ENCODE measurements around the gene NOS2.

The NOS2 gene

DNA sequence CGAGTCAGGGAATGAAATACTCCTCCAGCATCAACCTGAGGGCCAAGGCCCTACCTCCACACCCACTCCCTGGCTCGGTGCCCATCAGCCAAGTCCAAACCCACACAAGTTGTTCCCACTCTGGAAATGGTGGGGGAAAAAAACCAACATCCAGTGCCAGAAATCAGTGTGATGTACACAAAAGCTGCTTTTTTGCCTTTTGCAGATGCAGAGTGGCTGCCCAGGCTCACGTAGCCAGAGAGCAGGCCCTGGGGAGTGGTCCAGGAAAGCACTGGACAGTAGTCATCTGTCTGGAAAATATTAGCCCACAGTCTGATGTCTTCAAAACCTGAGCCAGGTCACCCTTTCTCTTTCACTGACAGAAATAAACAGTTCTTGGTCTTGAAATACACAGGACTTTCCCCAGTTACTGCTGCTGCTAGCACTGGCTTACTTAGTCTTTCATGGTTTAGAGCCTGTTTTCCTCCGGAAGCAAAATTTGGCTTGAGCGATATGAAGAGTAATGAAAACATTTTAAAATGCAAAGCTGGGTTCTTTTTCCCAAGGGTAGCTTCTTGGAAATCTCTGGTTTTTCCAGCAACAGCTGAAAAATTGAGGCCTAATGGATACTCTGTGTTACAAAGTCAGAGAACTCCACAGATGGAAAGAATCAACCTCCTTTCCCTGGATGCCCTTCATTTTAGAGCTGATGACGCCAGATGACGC lies 18.2 kb upstream of the NOS2 start:
- no peak for DNase-seq

DNA sequence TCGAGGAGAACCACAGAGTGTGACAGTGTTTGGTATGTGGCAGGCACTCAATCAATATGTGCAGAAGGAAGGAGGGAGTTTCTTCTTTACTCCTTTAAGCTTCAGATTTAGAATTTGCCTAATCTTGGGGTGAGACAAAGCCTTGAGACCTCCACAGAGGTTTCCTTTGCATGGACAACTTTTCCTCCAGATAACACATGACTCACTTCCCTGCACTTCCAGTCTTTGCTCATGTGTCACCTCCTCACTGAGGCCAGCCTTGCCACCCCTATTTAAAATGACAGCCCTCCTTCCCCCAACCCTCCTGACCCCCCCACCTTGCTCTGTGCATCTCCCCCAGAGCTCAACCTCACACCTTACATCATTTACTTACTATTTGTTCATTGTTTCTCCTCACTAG lies 17.4 kb upstream of the NOS2 start:
- no peak for DNase-seq

DNA sequence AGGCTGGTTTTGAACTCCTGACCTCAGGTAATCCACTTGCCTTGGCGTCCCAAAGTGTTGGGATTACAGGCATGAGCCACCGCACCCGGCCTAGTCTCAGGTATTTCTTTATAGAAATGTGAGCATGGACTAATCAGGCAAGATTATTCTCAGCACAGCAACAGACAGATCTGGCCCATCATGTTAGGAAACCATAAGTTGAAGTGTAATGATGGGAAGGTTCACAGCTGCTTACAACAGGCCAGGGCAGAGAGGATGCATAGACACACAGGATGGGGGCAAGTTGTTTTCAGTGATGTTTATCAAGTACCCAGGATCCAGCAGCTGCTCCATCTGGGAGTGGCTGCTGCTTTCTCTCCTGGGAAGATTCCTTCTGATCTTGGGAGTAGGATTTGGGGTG lies 16.6 kb upstream of the NOS2 start:
- no peak for DNase-seq

DNA sequence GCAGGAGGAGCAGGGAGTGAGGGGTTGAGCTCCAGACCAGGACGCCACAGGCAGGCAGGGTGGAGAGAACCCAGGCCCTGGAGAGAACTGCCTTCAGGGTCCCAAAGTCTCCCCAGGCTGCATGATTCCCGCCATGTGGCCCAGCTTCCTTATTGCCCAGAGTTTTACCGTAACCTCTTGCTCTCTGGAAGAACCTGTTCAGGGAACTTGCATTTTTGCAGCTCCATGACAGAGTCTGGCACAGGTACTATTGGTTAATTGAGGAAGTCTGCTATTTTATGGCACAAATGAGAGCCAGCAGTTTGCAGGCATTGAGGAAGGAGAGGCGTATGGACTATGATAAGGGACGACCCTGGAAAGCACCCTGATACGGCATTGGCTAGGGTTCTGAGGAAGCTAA lies 11.6 kb upstream of the NOS2 start:
- no peak for DNase-seq

DNA sequence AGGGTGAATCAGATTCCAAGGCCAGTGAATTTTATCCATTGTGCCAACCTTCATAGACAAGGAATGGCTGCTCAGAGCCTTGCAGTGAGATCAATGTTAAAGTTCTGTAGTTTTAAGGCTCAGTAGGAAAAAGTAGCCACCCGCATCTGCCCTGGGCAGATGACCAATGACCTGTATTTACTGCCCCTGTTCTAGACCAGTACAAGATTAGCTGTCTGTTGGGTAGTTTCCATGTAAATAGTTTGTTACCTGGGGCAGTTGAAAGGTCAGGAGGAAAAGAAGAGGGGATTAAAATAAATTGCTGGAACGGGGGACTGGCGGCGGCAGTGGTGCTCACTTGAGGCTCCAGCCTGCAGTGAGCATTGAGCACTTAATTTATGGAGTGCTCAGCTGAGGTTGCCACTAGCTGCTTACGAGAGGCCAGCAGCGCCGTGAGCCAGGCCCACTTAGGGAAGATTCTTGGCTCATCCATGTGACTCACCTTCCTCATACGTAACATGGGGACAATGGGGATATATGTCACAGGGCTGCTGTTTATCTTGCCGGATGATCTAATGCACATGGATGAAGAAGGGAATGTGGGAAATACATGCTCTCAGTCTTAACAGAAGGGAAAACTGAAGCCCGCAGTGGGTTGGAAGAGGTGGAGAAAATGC lies 10.7 kb upstream of the NOS2 start:
- no peak for DNase-seq

DNA sequence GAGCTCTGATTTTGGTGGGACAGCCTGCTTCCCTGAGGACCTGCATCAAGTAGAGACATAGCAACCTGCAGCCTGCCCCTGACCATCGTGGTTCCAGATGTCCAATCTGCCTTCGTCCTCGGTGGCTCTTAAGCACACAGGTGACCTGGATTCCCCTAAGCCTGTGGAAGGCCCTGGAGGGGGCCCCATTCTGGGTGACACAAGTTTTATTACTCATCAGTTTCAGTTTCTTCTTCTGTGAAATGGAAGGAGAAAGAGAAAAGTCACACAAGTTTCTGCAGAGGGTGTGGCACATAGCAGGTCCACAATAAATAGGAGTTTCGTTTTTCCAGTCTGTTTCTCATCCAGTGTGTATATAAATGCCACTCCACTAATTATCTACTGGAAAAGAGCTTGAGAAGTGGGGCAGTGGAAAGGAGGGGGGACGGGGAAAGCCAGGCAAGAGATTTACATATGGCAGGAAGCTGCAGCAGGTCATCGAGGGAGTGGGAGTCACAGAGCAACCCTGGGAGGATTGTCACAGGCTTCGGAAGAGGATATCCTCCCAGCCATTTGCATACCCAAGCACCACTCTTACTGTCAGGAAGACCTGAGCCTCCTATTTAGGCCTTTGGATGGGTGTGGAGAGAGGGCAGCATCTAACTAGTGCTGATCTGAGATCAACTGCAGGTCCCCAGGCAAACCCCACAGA lies 10.0 kb upstream of the NOS2 start:
- no peak for DNase-seq

DNA sequence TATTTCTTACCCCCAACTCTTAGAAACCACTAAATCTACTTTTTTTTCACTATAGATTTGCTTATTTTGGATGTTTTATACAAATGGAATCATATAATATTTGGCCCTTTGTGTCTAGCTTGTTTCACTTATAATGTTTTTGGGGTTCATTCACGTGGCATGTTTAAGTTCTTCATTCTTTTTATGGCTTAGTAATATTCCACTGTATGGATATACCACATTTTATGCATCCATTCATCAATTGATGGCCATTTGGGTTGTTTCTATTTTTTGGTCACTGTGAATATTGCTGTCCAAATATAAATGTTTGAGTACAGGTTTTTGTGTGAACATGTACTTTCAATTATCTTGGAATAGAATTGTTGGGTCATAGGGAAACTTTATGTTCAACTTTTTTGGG lies 9.2 kb upstream of the NOS2 start:
- DNase-seq: no peak

DNA sequence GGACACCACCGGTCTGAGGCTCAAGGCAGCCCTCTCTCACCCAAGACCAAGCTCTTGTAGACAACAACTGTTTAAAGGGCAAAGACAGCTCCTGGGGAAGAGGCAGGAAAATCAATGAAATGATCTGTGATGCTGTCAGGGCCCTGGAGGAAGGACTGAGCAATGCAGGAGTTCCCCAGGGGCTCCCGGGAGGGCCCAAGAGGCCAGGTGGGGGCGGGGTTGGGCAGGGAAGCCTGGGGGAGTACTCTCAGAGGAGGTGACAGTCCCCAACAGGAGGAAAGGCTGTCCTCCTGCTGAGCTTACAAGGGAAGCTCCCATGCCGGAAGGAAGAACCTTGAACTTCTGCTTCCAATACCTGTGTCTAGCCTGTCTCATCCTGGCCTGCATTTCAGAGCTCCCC lies 8.3 kb upstream of the NOS2 start:
- no peak for DNase-seq

DNA sequence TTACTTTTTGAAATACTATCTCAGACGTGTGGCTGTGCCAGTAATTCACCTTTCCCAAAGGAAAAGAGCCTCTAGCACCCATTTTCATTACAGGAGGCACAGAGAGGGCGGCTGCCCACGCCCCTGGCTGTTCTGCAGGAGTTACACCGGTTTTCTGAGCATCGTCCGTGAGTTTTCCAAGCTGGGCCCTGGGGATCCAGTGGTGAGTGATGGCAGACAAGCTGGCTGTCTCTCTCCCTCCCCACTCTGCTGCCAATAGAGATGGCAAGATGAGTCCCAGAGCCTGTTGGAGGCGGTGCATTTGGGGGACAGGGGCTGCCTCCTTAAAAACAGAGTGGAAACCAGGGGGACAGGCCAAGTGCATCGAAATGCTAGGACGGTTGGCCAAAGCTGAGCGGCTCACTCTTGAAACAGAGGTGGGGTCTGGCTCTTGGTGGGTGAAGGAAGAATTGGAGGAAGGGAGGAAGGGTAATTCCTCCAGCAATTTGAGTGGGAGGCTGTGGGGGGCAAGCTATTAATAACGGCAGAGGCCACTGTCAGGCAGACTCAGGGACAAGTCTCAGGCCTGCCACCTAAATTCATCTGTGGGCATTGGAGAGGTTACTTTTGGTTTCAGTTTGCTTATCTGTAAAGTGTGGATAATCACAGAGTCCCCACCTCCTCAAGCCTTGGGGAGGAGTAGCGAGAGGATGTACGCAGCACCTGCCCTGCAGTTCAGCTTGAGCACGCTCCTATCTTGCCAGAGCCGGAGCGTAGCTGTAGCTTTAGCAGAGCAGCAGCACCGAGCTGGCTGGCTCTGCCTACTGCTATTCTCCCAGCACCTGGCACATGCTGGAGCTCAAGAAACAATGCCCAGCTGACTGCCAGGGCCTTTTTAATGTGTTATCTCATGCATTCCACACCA lies 7.5 kb upstream of the NOS2 start:
- DNase-seq: peak; percentile 36

DNA sequence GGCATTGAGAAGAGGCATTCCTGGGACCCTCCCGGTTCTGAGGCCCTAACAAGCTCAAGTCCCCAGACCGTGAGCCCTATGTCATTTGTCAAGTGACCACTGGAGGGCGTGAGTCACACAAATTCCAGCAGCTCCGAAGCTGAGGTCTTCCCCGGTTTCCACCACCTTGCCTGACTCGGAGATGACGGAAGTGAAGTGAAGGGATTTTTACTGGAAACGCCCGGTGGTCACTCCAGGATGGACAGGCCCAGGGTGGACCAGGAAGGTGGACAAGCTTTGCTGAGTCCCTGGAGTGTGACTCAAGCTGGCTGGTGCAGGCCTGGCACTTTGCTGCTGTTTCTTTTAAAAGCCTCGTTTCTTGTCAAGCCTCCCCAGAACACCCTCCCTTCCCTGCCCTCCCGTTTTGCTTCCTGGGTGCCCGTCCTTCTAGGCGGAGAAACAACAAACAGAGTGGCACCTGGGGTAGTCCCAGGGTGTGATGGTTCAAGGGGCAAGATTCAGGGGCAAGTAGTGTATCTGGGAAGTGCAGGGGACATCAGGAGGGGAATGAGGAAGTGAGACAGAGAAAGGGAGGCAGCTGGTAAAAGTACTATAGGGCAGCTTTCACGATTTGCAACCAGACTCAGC lies 5.3 kb upstream of the NOS2 start:
- peak; percentile 79 for DNase-seq

DNA sequence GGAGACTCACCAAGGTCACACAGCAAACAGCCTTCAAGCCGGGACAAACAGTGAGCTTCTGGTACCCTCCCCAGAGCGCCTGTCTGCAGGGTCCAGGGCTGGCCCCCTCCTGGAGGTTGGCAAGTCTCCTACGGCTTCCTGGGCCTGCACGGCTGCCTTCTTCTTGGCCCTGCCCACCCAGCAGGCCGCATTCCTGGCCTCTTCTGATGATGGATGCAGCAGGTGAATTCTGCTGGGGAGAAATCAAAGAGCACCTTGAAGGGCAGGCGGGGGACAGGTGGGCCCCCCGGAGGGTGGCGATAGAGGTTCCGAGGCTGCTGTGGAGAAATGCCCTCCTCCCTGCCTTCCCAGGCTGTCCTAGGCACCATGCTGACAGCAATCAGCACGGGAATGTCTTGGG lies 3.8 kb upstream of the NOS2 start:
- DNase-seq: no peak

DNA sequence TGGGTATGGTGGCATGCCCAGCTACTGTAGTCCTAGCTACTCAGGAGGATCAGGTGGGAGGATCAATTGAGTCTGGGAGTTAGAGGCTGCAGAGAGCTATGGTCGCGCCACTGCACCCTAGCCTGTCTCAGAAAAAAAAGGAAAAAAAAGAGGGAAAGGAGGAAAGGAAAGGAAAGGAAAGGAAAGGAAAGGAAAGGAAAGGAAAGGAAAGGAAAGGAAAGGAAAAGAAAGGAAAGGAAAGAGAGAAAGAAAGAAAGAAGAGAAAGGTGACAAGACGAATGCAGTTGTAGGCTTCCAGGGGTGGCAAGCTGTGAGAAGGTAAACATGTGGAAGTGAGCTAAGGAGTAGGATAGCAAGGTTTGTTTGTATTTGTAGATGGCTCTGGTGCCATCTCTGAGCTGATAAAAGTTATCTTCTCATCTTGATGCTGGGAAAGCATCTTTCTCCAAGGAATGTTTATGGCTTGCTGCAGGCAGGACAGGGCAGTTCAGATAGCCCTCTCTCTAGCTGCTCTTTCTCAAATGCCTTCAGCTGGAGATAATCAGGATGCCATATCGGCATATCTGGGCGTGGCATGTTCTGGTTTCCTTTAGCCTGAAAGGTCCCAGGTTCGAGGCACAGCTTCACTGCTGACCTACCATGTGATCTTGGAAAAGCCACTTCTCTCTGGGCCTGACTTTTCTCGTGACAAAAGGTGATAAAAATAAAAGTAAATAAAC lies 2.8 kb upstream of the NOS2 start:
- no peak for DNase-seq

DNA sequence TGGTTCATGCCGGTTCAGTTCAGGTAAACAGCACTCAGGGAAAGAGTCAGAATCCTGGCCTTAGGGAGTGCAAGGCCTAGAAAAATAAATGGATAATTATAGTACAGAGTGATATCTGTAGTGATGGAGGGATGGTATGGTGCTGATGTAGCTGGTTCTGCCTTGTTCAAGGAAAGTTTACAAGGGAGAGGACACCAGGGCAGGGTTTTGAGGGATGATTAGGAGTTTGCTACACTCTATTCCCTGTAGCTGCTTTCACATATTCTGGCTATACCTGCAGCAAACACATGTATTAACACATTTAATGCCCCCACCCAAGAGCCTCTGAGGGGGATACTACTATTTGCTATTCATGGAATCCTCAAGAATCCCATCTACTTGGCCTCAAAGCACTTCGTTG lies 1.7 kb upstream of the NOS2 start:
- DNase-seq: no peak

DNA sequence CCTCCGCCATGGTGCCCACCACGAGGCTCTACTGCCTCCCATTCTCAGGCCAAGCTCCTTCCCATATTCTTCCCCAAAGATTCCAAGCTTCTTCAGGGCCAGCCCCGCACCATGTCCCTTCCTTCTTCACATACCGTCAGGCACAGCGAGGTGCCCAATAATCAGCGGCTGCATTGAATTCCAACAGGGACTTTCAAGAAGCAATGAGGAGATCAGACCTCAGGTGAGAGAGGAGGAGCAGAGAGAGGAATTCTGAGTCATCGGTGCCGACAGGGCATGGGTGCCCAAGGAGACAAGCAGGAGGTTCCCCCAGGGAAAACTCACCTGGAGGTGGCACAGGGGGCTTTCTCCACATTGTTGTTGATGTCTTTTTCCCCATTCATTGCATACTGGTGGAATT lies 2.0 kb downstream of the NOS2 start:
- no peak for DNase-seq

DNA sequence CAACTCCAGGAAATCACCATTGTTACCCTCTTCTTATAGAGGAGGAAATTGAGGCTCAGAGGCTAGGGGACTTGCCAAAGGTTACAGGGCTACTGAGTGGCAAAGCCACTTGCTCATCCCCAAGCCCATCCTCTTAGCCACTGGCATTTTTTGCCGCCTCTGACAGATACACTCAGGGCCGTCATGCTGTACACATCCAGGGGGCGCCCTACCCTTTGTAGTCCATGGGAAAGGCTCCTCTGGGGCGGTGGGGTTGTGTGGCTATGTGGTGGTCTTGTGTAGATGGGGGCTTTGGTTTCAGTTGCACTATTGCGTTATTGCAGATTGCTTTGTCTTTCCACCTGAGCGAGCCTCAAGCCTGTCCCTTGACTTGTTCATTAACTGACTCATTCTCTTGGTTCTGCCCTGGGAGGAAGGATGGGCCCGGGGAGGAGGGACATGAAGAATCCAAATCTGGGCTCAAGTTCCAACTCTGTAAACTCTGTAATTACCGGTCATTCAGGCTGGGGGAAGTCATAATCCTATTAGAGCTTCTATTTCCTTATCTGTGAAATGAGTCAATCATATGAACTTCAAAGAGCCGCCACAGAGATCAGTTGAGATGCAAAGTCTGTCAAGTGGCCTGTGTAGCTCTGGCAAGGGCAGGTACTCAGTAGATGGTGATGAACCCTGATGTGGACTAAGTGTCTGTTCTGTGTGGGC lies 2.8 kb downstream of the NOS2 start:
- DNase-seq: no peak

DNA sequence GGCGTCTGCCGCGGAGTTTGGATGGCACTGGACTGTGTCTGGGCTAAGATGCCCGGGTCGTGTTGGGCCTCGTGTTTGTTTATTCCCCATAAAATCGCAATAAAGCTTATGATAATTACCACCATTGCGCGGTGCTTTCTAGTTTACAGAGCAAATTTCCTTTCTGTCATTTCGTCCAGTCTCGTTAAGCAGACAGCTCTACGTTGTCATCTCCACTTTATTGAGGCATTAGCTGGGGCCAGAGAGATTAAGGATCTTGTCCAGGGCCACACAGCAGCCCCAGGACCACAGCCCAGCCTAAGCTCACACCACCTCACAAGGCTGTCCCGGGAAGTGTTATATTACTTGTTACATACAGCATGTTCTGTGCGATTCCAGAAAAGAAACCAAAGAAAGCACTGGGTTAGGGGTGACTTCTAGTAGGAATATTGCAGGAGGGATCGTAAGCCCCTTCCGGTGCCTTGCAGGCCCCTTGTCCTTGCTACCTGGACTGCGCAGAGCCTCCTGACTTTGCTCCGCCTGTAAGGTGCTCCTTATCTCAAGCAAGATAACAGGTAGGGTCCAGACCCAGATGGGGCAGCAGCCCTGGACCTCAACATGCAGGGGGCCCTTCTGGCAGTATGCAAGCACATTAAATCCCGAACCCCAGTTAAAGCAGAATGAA lies 6.3 kb downstream of the NOS2 start:
- no peak for DNase-seq

DNA sequence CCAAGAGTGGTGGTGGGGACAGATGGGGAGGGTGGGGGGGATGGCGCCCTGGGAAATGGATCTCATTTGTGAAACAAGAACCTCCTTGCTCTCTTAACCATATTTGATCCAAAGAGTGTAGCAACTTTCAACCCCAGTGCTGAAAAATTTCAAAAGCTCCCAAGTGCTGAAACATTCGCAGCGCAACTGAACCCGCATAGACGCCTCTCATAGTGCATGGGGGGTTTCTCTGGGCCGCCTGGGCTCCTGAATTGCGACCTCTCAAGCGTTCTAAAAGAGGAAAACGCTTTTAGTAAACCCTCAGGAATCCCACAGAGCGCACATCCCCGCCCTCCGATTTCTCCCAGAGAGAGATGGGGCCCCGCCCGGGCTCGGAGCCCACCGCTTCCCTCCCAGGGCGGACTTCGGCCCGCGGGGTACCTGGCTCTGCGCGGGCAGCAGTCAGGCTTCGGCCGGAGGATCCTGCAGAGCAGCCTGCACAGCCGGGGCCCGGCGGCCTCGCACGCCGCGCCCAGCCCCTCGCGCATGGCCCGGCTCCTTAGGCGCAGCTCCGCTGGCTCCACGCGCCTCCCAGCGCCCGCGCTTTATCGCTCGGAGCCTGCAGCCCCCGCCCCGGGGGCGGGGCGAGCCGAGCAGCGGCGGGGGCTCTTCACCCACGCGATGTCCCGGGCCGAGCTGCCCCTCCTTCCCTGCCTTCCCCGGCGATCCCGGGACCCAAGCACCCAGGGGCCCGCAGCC lies 7.0 kb downstream of the NOS2 start:
- DNase-seq: peak; percentile 11

DNA sequence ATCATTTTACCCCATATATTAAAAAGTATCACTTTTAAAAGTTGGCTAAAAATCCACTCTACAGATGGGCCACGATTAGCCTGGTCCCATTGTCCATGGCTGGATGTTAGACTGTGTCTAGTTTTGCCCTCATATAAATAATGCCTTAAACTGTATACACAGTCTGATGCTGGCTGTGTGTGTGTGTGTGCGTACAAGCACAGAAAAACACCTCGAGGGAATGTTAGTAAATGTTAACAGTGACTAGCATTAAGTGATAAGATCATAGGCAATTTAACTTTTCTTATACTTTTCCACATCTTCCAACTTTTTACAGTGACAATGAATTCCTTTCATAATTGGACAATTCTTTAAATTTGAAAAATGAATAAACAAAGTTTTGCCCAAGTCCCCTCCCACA lies 8.2 kb downstream of the NOS2 start:
- no peak for DNase-seq

DNA sequence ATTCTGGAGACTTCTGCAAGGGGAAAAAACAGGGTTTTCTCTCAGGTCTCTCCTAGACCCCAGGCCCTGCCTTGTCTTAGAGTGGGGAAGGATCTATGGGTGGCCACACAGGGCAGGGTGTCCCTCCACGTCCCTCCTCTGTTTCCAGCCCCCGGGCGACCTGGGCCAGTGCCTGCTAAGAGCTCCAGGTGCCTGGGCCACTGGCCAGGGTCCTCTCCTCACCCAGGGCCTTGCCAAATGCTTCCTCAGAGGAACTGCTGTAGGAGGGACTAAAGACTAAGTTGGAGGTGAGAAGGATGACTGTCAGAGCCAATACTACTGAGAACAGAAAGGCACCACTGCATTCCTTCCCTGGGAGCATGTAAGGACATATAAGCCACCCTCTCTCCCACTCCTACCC lies 11.4 kb downstream of the NOS2 start:
- DNase-seq: no peak
